AG20443 (cell line): ENCODE data around the gene RNFT1.
"Not testable (repeated sequence)": the region's sequence is repeated elsewhere in the genome, so short reads cannot be mapped to it uniquely, and the experiment has no call there.

Experiments
- DNase-seq: peaks from one replicate; pipeline ENCODE4 v3.0.0; 2012; ENCODE audit warnings: low spot score, mixed read lengths

The RNFT1 gene

DNA sequence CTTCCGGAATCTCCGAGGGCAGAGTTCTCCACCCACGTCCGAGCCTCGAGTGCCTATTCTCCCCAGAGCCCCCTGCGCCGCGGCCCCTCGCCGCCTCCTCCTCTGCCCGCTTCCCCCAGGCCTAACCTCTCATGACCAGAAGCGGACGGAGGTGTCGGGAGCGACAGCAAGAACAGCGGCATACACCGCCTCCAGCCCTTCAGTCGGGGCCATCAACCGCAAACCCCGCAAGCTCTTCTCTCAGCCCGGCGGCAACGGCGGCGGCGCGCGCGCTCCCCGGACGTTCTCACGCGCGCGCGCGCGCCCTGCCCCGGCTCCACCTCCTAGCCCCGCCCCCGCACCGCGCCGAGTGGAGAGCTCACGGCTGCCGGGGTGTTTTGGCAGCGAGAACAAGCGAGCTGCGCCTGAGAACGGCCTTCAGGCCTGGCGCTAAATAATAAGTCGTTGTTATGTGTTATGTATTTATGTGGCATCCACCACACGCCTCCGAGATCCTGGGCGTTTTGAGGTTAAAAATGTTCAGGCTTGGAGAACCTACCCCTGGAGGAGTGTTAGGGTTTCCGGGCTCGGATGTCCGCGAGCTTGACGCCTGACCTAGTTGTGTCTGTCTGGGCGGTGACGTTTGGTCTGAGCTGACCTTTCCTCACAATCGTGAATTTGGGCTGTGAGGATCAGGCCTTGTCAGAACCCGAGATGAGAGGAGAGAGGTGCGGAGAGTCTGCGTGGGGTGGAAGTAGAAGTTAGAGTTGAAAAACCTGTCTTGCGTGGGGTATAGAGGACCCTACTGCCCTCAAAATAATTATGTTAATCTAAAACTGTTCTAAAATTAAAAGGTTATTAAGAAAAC lies at the start of gene RNFT1:
TSS of gene RNFT1 (minus strand) at position 259 of the 847 bp plus-strand sequence. CDS start at position 182, 77 bp downstream.
- DNase-seq, result peak; percentile 98

GRCh38 chr17:60009326-60009725 lies 44.8 kb upstream of the RNFT1 start:
- DNase-seq, result not testable (repeated sequence)

DNA sequence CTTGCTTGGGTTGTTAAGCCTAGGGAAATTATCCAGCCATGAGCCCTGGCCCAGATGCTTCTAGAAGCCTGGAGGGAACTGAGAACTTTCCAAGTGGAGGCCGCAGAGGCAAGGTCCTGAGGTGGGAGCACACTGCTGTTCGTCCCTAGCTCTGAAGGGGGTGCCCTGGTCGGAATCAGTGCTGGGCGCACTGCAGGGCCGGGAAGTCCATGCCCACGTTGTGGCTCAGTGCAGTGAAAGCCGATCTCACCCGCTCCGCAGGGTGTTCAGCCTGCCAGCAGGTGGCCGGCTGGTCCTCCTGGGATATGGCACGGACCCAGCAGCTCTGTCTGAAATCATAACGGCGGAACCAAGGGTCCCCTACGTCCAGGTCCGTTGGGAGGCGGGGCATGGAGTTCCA lies 43.8 kb upstream of the RNFT1 start:
- not testable (repeated sequence) for DNase-seq

DNA sequence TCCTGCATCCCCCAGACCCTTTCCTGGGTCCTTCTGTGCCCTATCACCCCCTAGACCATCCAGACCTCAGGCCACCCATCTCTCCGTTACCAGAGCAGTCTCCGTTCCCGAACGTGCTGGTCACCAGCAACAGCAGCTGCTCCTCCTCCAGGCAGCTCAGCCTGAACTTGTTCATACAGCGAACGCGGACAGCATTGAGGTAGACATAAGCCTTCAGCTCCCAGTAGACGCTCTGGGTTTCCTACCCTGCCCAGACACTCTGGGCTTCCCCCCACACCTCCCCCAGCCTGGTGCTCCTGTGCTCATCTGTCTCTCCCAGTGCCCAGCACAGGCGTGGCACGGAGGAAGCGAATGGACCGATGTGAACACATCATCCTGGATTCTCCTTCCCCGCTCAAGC lies 41.6 kb upstream of the RNFT1 start:
- DNase-seq, result no peak

- DNase-seq, result not testable (repeated sequence)
Observed at GRCh38 chr17:60004561-60004960, 40.0 kb upstream of the RNFT1 start.

- not testable (repeated sequence) for DNase-seq
Observed at GRCh38 chr17:60002405-60002804, 37.9 kb upstream of the RNFT1 start.

GRCh38 chr17:59996608-59997007 lies 32.1 kb upstream of the RNFT1 start:
- not testable (repeated sequence) for DNase-seq

GRCh38 chr17:59975166-59975565 lies 10.6 kb upstream of the RNFT1 start:
- not testable (repeated sequence) for DNase-seq

DNA sequence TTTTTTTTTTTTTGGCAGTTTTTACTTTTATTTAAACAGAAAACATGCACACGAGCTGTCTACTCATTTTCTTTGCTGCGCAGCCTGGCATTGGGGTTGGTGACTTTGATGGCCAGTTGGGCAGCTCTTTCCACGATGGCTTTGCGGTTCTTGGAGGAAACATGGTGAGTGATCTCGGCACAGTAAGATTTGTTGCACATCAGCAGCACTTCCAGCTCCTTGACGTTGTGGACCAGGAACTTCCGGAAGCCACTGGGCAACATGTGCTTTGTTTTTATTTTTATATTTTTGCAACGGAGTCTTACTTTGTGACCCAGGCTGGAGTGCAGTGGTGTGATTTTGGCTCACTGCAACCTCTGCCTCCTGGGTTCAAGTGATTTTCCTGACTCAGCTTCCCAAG lies 8.9 kb upstream of the RNFT1 start:
- DNase-seq, result not testable (repeated sequence)

GRCh38 chr17:59972778-59973177 lies 8.2 kb upstream of the RNFT1 start:
- no peak for DNase-seq

DNA sequence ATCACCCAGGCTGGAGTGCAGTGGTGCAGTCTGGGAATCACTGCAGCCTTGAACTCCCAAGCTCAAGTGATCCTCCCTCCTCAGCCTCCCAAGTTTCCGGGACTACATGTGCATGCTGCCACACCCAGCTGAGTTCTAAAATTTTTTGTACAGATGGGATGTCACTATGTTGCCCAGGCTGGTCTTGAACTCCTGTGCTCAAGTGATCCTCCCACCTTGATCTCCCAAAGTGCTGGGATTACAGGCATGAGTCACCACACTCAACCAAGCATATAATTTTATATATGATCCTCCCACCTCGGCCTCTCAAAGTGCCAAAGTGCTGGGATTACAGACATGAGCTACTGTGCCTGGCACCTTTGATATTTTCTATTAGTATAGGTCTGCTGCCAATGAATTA lies 7.2 kb upstream of the RNFT1 start:
- not testable (repeated sequence) for DNase-seq

DNA sequence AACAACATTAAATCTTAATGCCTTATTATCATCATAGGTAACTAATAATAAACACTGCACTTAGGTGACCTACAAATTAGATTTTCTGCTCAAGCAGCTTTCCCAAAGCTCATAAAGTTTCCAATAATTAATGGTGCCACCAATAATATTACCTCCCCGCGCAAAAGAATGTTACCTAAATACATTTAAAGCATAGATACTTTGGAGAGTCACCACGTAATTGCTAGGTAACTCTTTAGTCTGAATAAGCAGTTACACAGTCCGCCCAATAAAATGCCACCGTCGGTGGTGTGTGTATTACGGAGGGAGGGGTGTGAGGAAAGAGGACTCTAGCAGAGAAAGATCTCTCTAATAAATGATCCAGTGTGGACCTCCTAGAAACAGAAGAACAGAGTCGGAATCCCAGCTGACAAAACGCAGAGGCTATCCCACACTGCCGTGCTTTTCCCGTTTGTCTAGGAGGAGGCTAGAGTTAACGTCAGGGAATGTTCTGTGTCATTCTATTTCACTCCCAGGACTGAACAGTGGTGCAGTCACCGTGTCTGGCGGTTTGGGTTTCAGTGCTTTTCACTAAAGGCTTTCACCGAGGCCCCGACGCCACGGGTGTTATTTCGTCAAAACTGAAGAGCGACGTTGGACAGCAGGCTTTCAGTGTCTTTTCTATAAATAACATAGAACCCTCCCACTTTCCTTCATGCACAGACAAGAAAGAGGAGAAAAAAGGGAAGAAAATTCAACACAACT lies 630 bp downstream of the RNFT1 start:
- DNase-seq, result peak; percentile 71

DNA sequence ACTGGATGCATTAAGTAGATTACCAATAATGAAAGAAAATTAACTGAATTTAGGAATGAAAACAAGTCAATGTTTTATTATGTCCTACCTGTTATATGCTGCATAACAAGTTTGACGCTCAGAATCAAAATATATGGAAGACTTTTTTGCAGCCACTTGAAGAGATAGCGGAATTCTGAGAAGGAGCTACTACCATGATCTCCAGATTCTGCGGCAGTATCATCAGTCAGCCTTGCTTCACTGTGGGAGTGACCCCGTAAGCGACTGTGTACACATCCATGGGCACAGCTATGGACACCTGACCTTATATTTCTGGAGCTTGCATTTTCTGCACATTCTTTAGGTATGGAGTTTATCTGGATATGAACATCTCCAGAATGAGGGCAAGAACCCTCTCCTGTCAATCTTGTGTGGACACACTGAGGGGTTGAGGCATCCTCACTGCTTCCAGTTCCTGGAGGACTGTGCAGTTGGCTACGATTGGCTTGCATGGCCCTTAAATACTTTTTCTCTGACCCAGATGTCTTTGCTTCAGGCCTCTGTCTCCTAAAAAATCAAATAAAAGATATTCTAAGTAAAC lies 1.7 kb downstream of the RNFT1 start:
- no peak for DNase-seq

GRCh38 chr17:59959574-59959973 lies 5.0 kb downstream of the RNFT1 start:
- not testable (repeated sequence) for DNase-seq

GRCh38 chr17:59954856-59955255 lies 9.7 kb downstream of the RNFT1 start:
- DNase-seq, result no peak

DNA sequence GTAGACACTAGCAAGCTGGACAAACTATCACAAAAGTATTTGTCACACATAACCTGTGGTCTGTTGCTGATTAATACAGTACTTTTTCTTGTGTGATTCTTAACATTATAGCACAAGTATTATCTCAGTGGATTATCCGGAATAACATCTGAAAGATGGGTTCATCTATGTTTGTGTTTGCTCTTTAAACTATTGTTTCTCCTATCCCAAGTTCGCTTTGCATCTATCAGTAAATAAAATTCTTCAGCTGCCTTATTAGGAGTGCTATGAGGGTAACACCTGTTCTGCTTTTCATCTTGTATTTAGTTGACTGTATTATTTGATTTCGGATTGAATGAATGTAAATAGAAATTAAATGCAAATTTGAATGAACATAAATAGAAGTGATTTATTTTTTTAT lies 14.5 kb downstream of the RNFT1 start:
- no peak for DNase-seq

DNA sequence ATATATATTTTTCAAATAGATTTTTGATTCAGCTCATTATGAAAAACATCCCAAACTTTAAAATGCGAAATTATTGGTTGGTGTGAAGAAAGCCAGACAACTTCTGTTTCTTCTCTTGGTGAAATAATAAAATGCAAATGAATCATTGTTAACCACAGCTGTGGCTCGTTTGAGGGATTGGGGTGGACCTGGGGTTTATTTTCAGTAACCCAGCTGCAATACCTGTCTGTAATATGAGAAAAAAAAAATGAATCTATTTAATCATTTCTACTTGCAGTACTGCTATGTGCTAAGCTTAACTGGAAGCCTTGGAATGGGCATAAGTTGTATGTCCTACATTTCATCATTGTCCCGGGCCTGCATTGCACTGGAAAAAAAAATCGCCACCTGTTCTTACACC lies 17.2 kb downstream of the RNFT1 start:
- not testable (repeated sequence) for DNase-seq

GRCh38 chr17:59946433-59946832 lies 18.1 kb downstream of the RNFT1 start:
- DNase-seq, result not testable (repeated sequence)

- DNase-seq, result no peak
Observed at GRCh38 chr17:59941131-59941530, 23.4 kb downstream of the RNFT1 start.

GRCh38 chr17:59940697-59941096 lies 23.8 kb downstream of the RNFT1 start:
- not testable (repeated sequence) for DNase-seq

GRCh38 chr17:59933317-59933716 lies 31.2 kb downstream of the RNFT1 start:
- not testable (repeated sequence) for DNase-seq

- not testable (repeated sequence) for DNase-seq
Observed at GRCh38 chr17:59930768-59931167, 33.8 kb downstream of the RNFT1 start.

DNA sequence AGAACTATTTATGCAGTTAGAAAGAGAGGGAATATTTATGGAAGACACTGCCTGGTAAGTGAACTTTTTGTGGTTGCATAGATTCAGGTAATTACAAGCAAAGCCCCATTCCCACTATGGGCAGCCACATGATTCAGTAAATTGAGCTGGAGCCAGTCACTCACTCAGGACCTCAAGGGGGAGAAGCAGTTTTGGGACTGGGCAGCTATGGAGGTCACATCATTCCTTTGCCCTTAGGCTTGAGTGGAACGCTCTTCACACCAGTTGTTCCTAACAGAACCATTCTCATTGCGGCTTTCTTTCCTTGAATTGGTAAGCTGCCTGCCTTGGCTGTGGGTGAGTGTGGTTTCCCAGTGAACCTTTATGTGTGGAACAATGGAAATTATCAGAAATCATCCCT lies 34.4 kb downstream of the RNFT1 start:
- not testable (repeated sequence) for DNase-seq
